Measurements from ENCODE around the gene SMAD5.

Gene SMAD5

DNA sequence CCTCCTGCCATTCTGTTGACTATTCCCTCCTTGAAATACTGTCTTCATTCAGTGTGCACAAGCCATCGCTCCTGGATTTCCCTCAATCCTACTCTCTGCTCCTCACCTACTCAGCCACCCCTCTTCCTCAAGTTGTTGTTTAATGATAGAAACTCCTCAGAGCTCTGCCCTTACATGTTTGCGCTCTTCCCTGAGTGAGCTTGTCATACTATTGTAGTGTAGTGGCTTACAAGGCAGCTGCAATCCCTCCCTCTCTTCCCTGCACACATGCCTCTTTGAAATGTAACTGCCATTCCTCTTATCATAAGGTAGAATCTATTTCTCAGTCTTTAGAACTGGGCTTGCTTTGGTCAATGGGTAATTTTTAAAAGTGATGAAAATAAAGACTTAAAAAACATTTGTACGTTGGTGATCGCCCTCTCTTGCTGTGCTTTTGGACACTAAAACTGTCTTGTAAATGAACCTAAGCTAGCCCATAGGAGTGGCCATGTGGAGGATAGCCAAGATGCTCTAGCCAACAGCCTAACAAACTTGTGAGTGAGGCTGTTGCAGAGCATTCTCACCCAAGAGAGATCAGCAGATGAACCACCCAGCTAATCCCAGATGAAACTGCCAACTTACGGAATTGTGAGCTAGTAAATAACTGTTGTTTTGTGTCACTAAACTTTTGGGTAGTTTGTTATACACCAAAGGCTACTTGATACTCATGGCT is 18.1 kb upstream of the SMAD5 start:
- no peak for TF ChIP-seq SIN3A (IDR thresholded peaks at IDR 0.05; ENCODE audit: borderline replicate concordance, insufficient read depth, low read length)
- TF ChIP-seq, protein P1, sequence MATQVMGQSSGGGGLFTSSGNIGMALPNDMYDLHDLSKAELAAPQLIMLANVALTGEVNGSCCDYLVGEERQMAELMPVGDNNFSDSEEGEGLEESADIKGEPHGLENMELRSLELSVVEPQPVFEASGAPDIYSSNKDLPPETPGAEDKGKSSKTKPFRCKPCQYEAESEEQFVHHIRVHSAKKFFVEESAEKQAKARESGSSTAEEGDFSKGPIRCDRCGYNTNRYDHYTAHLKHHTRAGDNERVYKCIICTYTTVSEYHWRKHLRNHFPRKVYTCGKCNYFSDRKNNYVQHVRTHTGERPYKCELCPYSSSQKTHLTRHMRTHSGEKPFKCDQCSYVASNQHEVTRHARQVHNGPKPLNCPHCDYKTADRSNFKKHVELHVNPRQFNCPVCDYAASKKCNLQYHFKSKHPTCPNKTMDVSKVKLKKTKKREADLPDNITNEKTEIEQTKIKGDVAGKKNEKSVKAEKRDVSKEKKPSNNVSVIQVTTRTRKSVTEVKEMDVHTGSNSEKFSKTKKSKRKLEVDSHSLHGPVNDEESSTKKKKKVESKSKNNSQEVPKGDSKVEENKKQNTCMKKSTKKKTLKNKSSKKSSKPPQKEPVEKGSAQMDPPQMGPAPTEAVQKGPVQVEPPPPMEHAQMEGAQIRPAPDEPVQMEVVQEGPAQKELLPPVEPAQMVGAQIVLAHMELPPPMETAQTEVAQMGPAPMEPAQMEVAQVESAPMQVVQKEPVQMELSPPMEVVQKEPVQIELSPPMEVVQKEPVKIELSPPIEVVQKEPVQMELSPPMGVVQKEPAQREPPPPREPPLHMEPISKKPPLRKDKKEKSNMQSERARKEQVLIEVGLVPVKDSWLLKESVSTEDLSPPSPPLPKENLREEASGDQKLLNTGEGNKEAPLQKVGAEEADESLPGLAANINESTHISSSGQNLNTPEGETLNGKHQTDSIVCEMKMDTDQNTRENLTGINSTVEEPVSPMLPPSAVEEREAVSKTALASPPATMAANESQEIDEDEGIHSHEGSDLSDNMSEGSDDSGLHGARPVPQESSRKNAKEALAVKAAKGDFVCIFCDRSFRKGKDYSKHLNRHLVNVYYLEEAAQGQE (IDR thresholded peaks at IDR 0.05; ENCODE audit: insufficient read depth in 1 of 2, low read depth in 2 of 2, low read length in 2 of 2) = no peak
- no peak for TF ChIP-seq TAF1 (IDR thresholded peaks at IDR 0.05; ENCODE audit: borderline replicate concordance, insufficient read depth, low read length)
- no peak for TF ChIP-seq FOXP2 (optimal IDR thresholded peaks at IDR 0.05; ENCODE audit: borderline replicate concordance, extremely low read depth, extremely low read length, insufficient read depth)
- TF ChIP-seq POLR2AphosphoS5 (IDR thresholded peaks at IDR 0.05; ENCODE audit: low read depth, low read length) = no peak

DNA sequence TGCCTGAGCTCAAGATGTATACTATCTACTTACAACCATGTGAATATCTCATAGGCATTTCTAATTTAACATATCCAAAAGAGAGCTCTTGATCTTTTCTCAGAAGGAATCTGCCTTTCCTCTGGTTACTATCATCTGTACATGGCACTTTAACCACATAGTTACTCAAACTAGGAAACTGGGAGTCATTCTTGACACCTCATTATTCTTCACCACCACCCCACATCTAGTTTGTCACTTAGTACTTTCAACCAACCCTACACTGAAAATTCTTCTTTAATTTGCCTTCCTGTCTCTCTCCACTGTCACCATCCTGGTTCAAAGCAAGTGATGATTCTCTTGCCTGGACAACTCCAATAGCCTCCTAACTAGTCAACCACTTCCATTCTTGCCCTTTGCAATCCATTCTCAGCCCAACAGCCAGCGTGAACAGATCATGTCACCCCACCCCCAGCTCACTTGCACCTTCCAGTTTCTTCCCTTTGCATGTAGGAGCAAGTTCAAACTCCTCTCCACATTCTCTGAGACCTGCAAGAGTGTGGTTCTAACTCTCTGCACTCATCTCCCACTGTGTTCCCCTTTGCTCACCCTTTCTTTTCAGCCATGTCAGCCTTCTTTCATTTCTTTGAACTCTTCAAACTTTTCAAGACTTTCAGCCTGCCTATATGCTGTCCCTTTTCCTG is 17.3 kb upstream of the SMAD5 start:
- TF ChIP-seq SIN3A (IDR thresholded peaks at IDR 0.05; ENCODE audit: borderline replicate concordance, insufficient read depth, low read length) = no peak
- TF ChIP-seq, protein P1 (IDR thresholded peaks at IDR 0.05; ENCODE audit: insufficient read depth in 1 of 2, low read depth in 2 of 2, low read length in 2 of 2) = no peak

DNA sequence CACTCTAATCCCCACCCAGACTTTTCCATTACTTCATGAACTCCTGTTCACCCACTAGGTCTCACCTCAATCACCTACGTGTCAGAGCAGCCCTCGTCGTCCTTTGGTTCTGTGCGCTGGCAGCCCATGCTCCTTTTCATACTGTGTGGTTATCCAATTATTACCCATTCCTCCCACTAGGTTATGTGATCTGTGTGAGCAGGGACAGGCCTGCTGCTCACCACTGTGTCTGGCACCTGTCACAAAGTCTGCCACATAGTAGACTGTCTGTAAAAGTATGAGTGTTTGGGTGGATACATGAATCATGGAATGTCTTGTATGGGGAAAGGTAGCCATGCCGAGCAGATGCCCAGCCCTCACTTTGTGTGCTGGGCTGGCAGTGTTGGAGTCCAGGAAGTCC is 12.1 kb upstream of the SMAD5 start:
- TF ChIP-seq POLR2AphosphoS5 (IDR thresholded peaks at IDR 0.05; ENCODE audit: low read depth, low read length) = no peak

DNA sequence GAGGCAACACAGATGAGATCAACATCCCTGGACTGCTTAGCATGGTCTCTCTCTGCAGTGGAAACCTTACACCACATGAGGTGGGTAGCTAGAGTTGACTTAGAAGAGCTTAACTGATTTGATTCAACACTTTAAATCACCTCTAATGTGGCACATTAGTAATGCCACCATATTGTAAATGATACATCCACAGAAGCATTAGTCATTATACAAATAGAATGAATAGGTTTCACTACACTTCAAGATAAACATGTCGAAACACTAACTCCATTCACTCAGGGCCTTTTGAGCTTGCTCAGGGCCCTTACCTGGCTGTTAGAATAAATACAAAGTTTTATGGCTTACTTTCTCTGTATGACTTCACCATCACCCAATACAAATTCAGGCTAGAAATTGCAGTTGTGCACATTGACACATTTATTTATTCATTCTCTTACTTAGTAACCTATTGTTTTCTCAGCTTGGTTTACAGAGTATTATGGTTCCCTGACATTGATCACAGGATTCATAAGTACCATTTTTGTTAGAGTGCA is 9.3 kb upstream of the SMAD5 start:
- TF ChIP-seq SIN3A (IDR thresholded peaks at IDR 0.05; ENCODE audit: borderline replicate concordance, insufficient read depth, low read length) = no peak
- TF ChIP-seq, protein P1 (IDR thresholded peaks at IDR 0.05; ENCODE audit: insufficient read depth in 1 of 2, low read depth in 2 of 2, low read length in 2 of 2) = no peak
- no peak for TF ChIP-seq FOXP2 (optimal IDR thresholded peaks at IDR 0.05; ENCODE audit: borderline replicate concordance, extremely low read depth, extremely low read length, insufficient read depth)
- no peak for TF ChIP-seq TAF1 (IDR thresholded peaks at IDR 0.05; ENCODE audit: borderline replicate concordance, insufficient read depth, low read length)
- no peak for TF ChIP-seq POLR2AphosphoS5 (IDR thresholded peaks at IDR 0.05; ENCODE audit: low read depth, low read length)

DNA sequence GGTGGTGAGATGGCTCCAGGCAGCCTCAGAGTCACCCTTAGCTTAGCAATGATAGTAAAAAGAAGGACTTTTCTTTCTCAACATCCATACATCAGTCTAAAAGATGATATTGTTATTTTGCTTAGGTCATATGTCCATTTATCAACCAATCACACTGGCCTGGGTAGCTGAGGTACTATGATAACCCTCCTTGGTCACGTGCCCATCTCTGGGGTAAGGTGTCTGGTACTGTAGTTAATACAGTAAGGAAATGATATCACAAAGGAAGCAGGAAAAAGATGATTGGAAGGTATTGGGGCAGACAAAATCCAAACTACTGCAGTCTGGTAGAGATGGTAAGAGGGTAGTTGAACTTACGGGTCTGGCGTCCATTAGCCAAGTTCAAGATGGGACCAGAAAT is 5.1 kb upstream of the SMAD5 start:
- TF ChIP-seq FOXP2 (optimal IDR thresholded peaks at IDR 0.05; ENCODE audit: borderline replicate concordance, extremely low read depth, extremely low read length, insufficient read depth) = no peak
- TF ChIP-seq POLR2AphosphoS5 (IDR thresholded peaks at IDR 0.05; ENCODE audit: low read depth, low read length) = no peak
- no peak for TF ChIP-seq TAF1 (IDR thresholded peaks at IDR 0.05; ENCODE audit: borderline replicate concordance, insufficient read depth, low read length)
- no peak for TF ChIP-seq SIN3A (IDR thresholded peaks at IDR 0.05; ENCODE audit: borderline replicate concordance, insufficient read depth, low read length)

DNA sequence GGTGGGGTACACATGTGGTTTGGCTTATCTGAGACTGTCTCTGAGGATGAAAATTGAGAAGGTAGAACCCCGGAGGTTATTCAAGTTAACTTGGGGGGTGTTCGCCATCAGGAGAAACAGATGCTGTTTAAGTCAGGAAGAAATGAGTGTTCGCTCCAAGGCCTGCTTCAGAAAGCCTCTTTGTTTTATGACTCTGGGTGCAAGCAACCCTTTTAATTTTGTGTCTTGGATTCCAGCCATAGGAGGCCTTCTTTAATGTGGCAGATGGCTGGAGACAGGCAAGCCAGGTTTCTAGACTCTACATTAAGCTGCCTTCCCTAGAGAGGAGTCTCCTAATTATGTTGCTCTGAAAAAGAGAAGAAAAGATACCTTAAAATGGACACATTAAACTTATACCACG is 4.2 kb upstream of the SMAD5 start:
- TF ChIP-seq FOXP2 (optimal IDR thresholded peaks at IDR 0.05; ENCODE audit: borderline replicate concordance, extremely low read depth, extremely low read length, insufficient read depth) (no peak), SIN3A (IDR thresholded peaks at IDR 0.05; ENCODE audit: borderline replicate concordance, insufficient read depth, low read length) (no peak), POLR2AphosphoS5 (IDR thresholded peaks at IDR 0.05; ENCODE audit: low read depth, low read length) (no peak), TAF1 (IDR thresholded peaks at IDR 0.05; ENCODE audit: borderline replicate concordance, insufficient read depth, low read length) (no peak)
- TF ChIP-seq, protein P1 (IDR thresholded peaks at IDR 0.05; ENCODE audit: insufficient read depth in 1 of 2, low read depth in 2 of 2, low read length in 2 of 2) = no peak

All from PFSK-1 (cell line).